ENCODE results near the gene NPB.

- TF ChIP-seq FOXK2 (IDR thresholded peaks at IDR 0.05) (no peak), TARDBP (IDR thresholded peaks at IDR 0.05) (no peak), CTBP1 (IDR thresholded peaks at IDR 0.05; ENCODE audit: borderline replicate concordance) (no peak), HDGF (IDR thresholded peaks at IDR 0.05; ENCODE audit: borderline replicate concordance) (no peak), SUZ12 (IDR thresholded peaks at IDR 0.05) (no peak), SP1 (IDR thresholded peaks at IDR 0.05) (no peak), NFRKB (IDR thresholded peaks at IDR 0.05) (no peak), BHLHE40 (IDR thresholded peaks at IDR 0.05; ENCODE audit: borderline replicate concordance) (no peak), ARNT (IDR thresholded peaks at IDR 0.05) (no peak), ELF4 (IDR thresholded peaks at IDR 0.05) (no peak), LEF1 (IDR thresholded peaks at IDR 0.05; ENCODE audit: borderline replicate concordance) (no peak), FOXM1 (IDR thresholded peaks at IDR 0.05; ENCODE audit: borderline replicate concordance) (no peak), ZNF384 (IDR thresholded peaks at IDR 0.05) (no peak), L3MBTL2 (conservative IDR thresholded peaks at IDR 0.05) (no peak)
These were observed 48.5 kb downstream of the NPB start for GRCh38 chr17:81950501-81950900.
